ENCODE data around the gene PSMB7. TPM values are rescaled to one million over a fixed set of nuclear protein-coding genes. Genes with fewer than 3 reads are reported as not detected.

Gene PSMB7
- total RNA-seq, 2 donors from 2014 or later = 145 to 147 TPM

DNA sequence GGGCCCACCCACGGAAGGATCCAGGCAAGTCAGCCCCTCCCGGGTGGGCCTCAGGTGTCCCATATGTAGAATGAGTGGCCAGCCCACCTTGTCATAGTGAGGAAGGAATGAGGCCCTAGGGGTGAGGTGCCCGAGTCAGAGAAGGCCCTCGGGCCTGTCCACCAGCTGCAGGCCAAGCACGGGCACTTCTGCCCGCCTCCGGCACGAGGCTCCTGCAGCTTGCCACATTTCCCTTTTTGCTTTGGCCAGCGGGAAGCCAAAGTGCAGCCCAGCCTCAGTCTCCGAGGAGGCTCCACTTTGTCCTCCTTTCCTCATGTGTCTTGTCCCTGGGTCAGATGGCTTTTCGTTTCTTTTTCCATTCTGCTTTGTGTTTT, 72.9 kb downstream of the PSMB7 start:
- no peak overlapping the region for H3K4me3 Mint-ChIP-seq
- no peaks in the 10 kb centered on the region for H3K27me3 Mint-ChIP-seq
- ATAC-seq = no peak
- DNase-seq (ENCODE audit: low spot score) = no peak
- H3K4me1 Mint-ChIP-seq (ENCODE audit: low read depth in 2 of 2) = peaks cover 0 to 2% of the 10 kb centered on the region in 2 donors
- no peaks in the 10 kb centered on the region for H3K9me3 Mint-ChIP-seq
- H3K36me3 Mint-ChIP-seq = no peaks in the 10 kb centered on the region
- H3K27ac Mint-ChIP-seq = no peak overlapping the region

DNA sequence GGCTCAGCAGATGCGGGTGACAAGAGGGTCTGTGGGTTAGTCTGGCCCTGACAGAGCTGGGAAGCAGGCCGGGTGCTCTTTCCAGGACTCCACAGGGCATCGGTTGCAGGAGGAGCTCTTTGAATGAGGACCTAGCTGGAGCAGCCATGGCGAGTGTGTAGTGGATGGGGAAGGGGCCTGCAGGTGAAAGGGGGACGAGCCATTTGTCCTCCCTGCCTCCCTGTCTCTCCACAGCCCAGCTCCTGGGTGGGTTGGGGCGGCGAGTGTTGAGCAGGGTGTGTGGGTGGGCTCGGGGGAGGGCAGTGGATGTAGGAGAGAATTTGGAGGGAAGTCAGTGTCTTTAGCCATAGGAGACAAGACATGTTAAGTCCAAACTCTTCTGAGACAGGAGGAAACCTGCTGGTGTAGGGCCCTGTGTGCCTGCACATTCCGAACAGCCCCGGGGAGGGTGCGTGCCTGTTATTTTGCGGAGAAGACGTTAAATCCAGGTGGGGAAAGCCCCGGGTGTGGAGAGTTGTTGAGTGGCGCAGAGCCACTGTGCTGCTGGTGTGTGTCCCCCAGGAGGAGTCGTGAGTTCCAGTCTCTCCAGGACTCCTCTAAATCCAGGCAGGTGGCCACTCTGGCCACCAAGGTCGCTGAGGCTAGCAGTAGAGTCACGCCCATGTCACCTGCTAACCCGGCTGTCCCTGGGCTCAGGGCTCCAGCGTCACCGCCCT, 73.6 kb downstream of the PSMB7 start:
- Mint-ChIP-seq H3K4me3 (no peak overlapping the region), H3K27me3 (no peaks in the 10 kb centered on the region), H3K36me3 (no peaks in the 10 kb centered on the region), H3K27ac (no peak overlapping the region), H3K9me3 (no peaks in the 10 kb centered on the region), H3K4me1 (ENCODE audit: low read depth in 2 of 2) (peaks cover 0 to 2% of the 10 kb centered on the region in 2 donors)
- ATAC-seq = no peak
- DNase-seq (ENCODE audit: low spot score) = no peak

DNA sequence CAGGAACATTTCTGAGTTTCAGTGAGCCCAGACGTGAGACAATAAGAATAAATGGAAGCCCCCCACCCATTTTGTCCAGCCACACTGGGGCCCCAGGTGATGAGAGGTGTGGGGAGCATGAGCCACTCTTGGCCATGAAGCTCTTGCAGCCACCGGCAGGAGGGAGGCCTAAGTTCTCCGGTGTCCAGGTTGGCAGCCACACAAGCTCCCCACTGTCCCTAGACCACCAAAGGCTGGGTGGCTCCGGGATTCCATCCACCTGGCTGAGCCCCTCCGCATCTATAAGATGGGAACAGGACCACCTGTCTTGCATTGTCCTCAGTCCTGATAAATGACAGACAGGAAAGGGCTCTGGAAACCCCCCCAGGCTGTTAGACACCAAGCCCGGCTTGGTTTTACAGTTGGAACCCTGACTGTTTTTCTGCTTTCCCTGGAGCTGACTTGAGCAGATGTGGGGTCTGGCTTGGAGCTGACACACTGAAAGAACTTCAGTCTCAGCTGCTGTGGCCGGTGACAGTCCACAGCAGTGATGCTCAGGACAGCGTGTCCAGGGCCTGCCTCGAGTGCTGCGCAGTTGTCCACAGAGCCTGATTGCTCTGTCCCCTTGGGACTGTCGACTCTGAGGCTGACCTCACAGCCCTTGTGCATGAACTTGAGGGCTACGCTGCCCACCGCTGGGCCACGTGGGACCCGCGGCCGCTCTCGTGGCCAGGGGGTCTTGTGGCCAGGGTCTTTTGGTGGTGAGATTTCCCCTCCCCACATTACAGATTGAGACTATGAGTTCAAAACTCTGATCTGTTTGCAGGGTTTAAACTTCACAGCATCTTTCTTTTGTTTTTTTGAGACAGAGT, 74.8 kb downstream of the PSMB7 start:
- no peak for DNase-seq (ENCODE audit: low spot score)
- ATAC-seq = no peak
- Mint-ChIP-seq H3K36me3 (no peaks in the 10 kb centered on the region), H3K9me3 (no peaks in the 10 kb centered on the region), H3K27me3 (no peaks in the 10 kb centered on the region), H3K4me3 (no peak overlapping the region), H3K4me1 (ENCODE audit: low read depth in 2 of 2) (peaks cover 0 to 2% of the 10 kb centered on the region in 2 donors), H3K27ac (no peak overlapping the region)

DNA sequence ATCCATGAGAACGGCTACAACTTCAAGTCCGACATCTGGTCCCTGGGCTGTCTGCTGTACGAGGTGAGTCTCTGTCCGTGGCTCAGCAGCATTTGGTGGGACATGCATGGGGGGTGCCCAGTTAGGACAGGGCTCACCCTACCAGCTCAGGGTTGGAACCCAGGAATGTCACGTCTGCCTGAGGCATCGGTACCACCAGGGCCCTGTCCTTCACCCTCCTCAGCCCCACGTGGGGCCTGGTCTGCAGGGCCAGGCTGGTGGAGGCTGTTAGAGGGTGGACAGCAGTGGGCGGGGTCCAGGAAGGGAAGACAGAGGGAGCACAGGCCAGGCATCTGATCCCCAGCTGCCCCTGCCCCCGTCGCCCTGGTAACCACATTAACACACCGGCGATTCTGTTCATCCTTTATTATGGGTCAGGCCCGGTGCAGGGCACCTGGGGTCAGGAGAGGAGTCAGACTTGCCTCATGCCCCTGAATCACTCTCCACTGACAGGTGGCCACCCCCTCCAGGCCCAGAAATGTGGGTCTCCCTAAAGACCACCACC, 75.6 kb downstream of the PSMB7 start:
- Mint-ChIP-seq H3K4me3 (no peak overlapping the region), H3K4me1 (ENCODE audit: low read depth in 2 of 2) (peaks cover 0 to 2% of the 10 kb centered on the region in 2 donors), H3K27ac (no peak overlapping the region), H3K36me3 (no peaks in the 10 kb centered on the region), H3K27me3 (no peaks in the 10 kb centered on the region), H3K9me3 (no peaks in the 10 kb centered on the region)
- DNase-seq (ENCODE audit: low spot score) = no peak
- no peak for ATAC-seq

DNA sequence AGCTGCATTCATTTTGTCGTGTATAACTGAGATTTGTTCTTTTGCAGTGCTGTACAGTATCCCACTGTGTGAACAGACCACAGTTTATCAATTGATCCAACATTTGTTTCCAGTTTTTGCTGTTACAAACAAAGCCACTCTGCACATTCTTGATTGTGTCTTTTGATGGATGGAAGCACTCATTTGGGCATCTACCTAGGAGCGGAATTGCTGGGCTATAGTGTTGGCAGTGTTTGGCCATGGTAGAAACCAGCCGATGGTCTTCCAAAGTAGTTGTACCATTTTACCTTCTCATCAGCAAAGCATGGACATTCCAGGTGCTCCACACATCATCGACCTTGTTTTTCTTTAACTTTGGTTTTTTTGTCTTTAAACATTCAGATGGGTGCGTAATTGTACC, 77.7 kb downstream of the PSMB7 start:
- Mint-ChIP-seq H3K4me3 (no peak overlapping the region), H3K9me3 (no peaks in the 10 kb centered on the region), H3K4me1 (ENCODE audit: low read depth in 2 of 2) (peaks cover 0 to 2% of the 10 kb centered on the region in 2 donors), H3K27ac (no peak overlapping the region), H3K36me3 (no peaks in the 10 kb centered on the region), H3K27me3 (no peaks in the 10 kb centered on the region)
- DNase-seq (ENCODE audit: low spot score) (no peak), ATAC-seq (no peak)

DNA sequence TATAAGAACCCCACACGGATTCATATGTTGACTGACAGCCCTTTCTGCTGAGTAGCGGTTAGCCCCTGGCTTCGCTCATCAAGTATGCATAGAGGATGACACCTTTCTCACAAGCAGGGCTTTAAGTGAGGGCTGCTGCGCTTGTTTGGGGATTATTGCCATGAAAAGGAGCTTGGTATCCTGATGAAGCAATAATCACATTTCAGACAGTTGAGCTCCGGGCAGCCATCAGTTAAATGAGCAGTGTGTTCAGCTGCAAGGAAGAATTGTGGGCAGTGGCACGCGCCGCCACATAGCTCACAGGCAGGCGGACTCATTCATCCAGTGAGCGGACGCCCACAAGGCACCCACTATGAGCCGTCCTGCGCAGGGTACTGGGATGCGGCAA, 79.9 kb downstream of the PSMB7 start:
- H3K27ac Mint-ChIP-seq = no peak overlapping the region
- no peaks in the 10 kb centered on the region for H3K9me3 Mint-ChIP-seq
- ATAC-seq (no peak), DNase-seq (ENCODE audit: low spot score) (no peak)
- no peak overlapping the region for H3K4me3 Mint-ChIP-seq
- H3K27me3 Mint-ChIP-seq = no peaks in the 10 kb centered on the region
- H3K36me3 Mint-ChIP-seq = no peaks in the 10 kb centered on the region
- H3K4me1 Mint-ChIP-seq (ENCODE audit: low read depth in 2 of 2) = peaks cover 0 to 5% of the 10 kb centered on the region in 2 donors

DNA sequence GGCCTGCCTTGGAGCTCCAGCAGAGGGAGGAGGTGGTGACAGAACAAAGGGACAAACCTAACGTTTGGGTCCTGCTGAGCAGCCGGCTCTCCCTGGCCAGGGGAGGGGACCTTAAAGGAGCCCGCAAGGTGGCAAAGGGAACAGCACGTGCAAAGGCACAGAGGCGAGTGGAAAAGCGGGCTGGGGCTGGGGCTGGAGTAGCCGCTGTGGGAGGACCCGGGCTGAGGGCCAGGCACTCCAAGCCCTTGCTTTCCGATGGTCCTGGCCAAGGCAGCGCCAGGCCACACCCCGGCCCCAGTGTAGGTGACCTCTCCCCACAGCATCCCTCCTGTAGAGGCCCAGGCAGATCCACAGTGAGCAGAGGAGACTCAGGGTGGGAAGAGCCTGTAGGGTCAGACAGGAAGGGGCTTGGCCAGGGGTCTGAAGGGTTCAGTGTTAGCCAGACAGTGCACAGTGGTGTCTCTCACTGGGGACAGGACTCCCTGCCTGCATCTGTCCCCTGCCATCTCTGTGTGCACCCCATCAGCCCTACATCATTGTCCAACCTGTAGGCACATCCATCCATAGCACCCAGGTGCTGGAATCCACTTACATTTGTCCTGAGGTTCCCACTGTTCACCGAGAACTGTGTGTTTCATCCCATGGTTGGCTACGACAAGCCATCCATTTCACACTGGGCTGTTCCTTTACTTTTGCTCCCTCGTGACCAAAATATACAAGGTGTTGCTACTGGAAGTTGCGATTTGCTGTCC, 80.5 kb downstream of the PSMB7 start:
- H3K4me3 Mint-ChIP-seq = no peak overlapping the region
- H3K9me3 Mint-ChIP-seq = no peaks in the 10 kb centered on the region
- H3K36me3 Mint-ChIP-seq = no peaks in the 10 kb centered on the region
- ATAC-seq (peak; percentile 21 to 43), DNase-seq (ENCODE audit: low spot score) (no peak)
- no peak overlapping the region for H3K27ac Mint-ChIP-seq
- peaks cover 0 to 5% of the 10 kb centered on the region in 2 donors for H3K4me1 Mint-ChIP-seq (ENCODE audit: low read depth in 2 of 2)
- H3K27me3 Mint-ChIP-seq = no peaks in the 10 kb centered on the region

DNA sequence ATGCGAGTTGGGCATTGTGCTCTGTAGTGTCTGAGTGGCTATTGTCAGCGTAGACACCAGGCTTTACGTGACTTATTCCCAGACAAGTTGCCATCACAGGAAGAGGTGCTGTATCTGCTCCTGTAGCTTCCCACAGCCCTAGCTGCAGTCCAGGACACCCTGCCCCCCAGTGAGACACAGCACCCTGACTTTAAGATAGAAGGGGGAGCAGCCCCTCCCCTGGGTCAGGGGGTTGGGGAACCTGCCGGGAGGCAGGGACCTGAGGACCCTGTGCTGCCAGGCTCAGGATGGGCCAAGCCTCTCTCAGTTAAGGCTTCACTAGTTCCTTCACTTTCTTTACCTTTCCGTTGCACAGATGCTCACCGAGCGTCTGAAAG, 82.1 kb downstream of the PSMB7 start:
- Mint-ChIP-seq H3K9me3 (no peaks in the 10 kb centered on the region), H3K27me3 (no peaks in the 10 kb centered on the region), H3K27ac (no peak overlapping the region), H3K4me1 (ENCODE audit: low read depth in 2 of 2) (peaks cover 0 to 5% of the 10 kb centered on the region in 2 donors), H3K4me3 (no peak overlapping the region), H3K36me3 (no peaks in the 10 kb centered on the region)
- ATAC-seq (no peak), DNase-seq (ENCODE audit: low spot score) (no peak)

DNA sequence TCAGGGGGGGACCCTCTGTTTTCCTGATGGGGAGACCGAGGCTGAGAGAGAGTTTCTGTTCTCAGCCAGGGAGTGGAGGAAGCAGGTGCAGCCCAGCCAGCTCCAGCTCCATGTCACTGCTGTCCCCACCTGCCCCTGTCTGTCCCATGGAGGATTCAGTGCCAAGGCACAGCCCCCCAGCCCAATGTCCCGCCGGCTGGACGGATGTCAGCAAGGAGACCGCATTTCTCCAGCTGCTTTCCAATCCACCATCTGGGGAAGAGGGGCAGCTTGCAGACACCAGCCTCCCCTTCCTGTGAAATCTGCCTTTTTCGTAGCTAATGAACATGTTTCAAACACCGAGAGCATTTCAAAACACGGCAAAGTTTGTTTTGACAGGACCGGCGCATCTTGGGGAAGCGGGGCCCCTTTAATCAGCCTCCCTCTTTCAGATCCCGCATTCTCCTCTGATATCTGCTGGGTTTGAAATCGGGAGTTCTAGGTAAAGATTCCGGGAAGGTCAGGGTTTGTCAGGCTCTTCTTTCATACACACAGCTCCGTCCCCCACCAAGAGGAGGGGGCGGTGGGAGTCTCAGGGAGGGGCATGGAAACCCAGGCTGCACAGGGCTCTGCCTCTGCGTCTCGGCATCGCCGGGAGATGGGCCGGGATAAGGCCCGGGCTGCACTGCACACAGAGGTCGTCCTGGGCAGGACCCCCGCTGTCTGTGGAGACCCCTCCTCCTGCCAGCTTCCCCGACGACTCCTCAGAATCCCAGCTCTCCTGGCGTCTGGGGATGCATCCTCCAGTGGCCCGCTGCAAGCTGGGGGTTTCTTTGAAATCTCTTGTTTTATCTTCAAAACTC, 82.7 kb downstream of the PSMB7 start:
- H3K27ac Mint-ChIP-seq = no peak overlapping the region
- H3K36me3 Mint-ChIP-seq = no peaks in the 10 kb centered on the region
- H3K4me3 Mint-ChIP-seq = no peak overlapping the region
- no peak for ATAC-seq
- H3K27me3 Mint-ChIP-seq = no peaks in the 10 kb centered on the region
- no peaks in the 10 kb centered on the region for H3K9me3 Mint-ChIP-seq
- DNase-seq (ENCODE audit: low spot score) = peak; percentile 38
- peaks cover 0 to 5% of the 10 kb centered on the region in 2 donors for H3K4me1 Mint-ChIP-seq (ENCODE audit: low read depth in 2 of 2)

DNA sequence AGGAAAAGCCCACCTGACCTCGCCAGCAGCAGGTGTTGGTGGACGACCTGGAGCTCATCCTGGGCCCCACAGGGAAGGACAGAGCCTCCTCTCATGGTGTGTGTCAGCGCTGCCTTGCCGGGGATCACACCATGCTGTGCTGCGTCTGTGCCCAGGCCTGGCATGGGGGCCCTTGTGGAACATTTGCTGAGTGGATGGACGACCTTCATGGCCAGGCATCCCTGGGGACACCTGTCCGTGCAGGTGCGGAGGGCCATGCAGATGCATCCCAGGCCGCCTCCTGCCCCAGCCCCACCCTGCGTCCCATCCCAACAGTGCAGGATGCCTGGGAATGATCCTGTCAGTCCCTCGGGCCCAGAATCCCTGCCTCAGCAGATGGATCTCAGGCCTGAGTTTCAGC, 83.7 kb downstream of the PSMB7 start:
- no peak overlapping the region for H3K4me3 Mint-ChIP-seq
- H3K27me3 Mint-ChIP-seq = no peaks in the 10 kb centered on the region
- H3K4me1 Mint-ChIP-seq (ENCODE audit: low read depth in 2 of 2) = peaks cover 0 to 5% of the 10 kb centered on the region in 2 donors
- DNase-seq (ENCODE audit: low spot score) = no peak
- H3K27ac Mint-ChIP-seq = no peak overlapping the region
- no peaks in the 10 kb centered on the region for H3K9me3 Mint-ChIP-seq
- no peaks in the 10 kb centered on the region for H3K36me3 Mint-ChIP-seq
- no peak for ATAC-seq

DNA sequence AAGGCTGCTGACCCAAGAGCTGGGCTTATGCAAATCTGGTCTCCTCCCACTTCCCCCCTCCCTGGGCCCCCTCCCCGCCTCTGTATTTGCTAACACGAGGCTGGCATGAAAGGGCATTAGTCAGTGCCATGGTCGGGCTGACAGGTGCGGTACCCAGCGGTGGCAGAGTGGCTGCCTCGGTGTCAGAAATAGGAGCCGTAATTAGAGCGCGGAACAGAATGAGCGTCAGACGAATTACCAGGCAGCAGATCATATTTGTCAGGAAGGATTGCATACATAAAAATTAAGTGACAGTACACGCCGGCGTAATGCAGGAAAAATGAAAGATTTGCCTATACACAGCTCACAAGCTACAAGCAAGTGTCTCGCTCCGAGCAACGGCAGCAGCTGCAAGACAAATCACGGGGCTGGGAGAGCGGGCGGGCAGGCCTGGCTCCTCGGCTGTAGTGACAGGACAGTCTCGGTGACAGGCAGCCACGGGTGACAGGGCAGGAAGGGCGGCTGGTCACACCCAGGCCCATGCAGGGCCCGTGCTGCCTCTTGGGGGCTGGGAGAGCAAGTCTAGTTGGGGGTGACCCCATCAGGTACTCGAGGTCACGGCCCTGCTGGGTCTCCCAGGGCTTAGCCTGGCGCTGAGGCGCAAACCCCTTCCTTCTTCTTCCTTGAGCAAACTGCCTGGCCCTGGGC, 85.1 kb downstream of the PSMB7 start:
- Mint-ChIP-seq H3K4me1 (ENCODE audit: low read depth in 2 of 2) (peaks cover 0 to 5% of the 10 kb centered on the region in 2 donors), H3K36me3 (no peaks in the 10 kb centered on the region), H3K4me3 (no peak overlapping the region), H3K27me3 (no peaks in the 10 kb centered on the region), H3K9me3 (no peaks in the 10 kb centered on the region), H3K27ac (no peak overlapping the region)
- DNase-seq (ENCODE audit: low spot score) = no peak
- ATAC-seq = no peak

DNA sequence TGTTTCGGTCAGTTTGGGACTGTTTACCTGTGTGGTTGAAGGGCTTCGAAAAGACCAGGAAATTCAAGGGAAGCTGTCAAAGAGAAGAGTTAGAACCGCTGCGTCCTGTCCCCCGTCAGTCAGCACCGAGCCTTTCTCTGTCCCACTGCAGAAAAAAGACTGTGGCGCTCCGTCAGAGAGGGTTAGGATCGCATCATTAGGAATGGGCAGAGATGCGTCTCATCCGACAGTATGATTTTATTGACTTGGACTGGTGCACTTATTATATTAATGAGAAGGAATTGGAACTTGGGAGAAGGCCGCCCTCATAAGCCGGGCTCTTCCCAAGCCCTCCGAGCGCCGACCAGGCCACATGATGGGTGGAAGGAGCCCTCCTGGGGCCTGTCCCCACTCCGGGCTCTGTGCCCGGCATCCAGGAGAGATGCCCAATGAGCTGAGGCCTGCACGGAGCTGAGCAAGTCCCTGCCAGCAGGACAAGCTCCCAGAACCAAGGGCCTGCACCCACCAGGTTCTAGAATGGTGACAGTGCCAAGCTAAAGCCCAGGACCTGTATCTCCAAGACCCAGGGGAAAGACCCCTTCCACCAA, 85.9 kb downstream of the PSMB7 start:
- DNase-seq (ENCODE audit: low spot score) (no peak), ATAC-seq (no peak)
- H3K4me3 Mint-ChIP-seq = no peak overlapping the region
- peaks cover 0 to 5% of the 10 kb centered on the region in 2 donors for H3K4me1 Mint-ChIP-seq (ENCODE audit: low read depth in 2 of 2)
- H3K36me3 Mint-ChIP-seq = no peaks in the 10 kb centered on the region
- no peaks in the 10 kb centered on the region for H3K27me3 Mint-ChIP-seq
- no peak overlapping the region for H3K27ac Mint-ChIP-seq
- no peaks in the 10 kb centered on the region for H3K9me3 Mint-ChIP-seq
